Measurements from ENCODE around the gene TMEM45A.

The TMEM45A gene

GRCh38 chr3:100600181-100601042 lies 108.0 kb downstream of the TMEM45A start:
- Histone ChIP-seq H3K4me3 (ENCODE audit: insufficient read depth, low read length, poor library complexity, severe bottlenecking) (no peak overlapping the region), H2AFZ (ENCODE audit: low read depth, low read length, severe bottlenecking) (no peak overlapping the region), H3K9me3 (ENCODE audit: insufficient read depth, low read length) (no peaks in the 10 kb centered on the region), H3K4me2 (ENCODE audit: low read depth, low read length, poor library complexity, severe bottlenecking) (no peak overlapping the region), H3F3A (ENCODE audit: insufficient read depth) (no peaks in the 10 kb centered on the region), H3K9me2 (replicated peaks; ENCODE audit: insufficient read depth, low read length) (no peaks in the 10 kb centered on the region), H3K27me3 (ENCODE audit: low read length) (no peaks in the 10 kb centered on the region), H3K9ac (ENCODE audit: low read length) (no peak overlapping the region), H3K79me2 (ENCODE audit: insufficient read depth, low read length) (no peaks in the 10 kb centered on the region), H3K36me3 (ENCODE audit: low read length) (no peaks in the 10 kb centered on the region), H3K27ac (ENCODE audit: low read depth, low read length) (no peak overlapping the region), H4K20me1 (ENCODE audit: low read depth, low read length) (no peaks in the 10 kb centered on the region)
- TF ChIP-seq EZH2phosphoT487 (conservative IDR thresholded peaks at IDR 0.05; ENCODE audit: low read length) (no peak), CTCF (IDR thresholded peaks at IDR 0.05; ENCODE audit: insufficient read depth, low read length, poor library complexity, severe bottlenecking) (no peak)

GRCh38 chr3:100602506-100603444 lies 110.4 kb downstream of the TMEM45A start:
- H2AFZ ChIP-seq (ENCODE audit: low read depth, low read length, severe bottlenecking) = peak overlapping the region; percentile 68
- no peaks in the 10 kb centered on the region for H3K27me3 ChIP-seq (ENCODE audit: low read length)
- H3K4me3 ChIP-seq (ENCODE audit: insufficient read depth, low read length, poor library complexity, severe bottlenecking) = peak overlapping the region; percentile 17
- H4K20me1 ChIP-seq (ENCODE audit: low read depth, low read length) = no peaks in the 10 kb centered on the region
- H3K9me2 ChIP-seq (replicated peaks; ENCODE audit: insufficient read depth, low read length) = no peaks in the 10 kb centered on the region
- no peak overlapping the region for H3K27ac ChIP-seq (ENCODE audit: low read depth, low read length)
- no peaks in the 10 kb centered on the region for H3F3A ChIP-seq (ENCODE audit: insufficient read depth)
- no peaks in the 10 kb centered on the region for H3K9me3 ChIP-seq (ENCODE audit: insufficient read depth, low read length)
- no peak overlapping the region for H3K9ac ChIP-seq (ENCODE audit: low read length)
- TF ChIP-seq EZH2phosphoT487 (conservative IDR thresholded peaks at IDR 0.05; ENCODE audit: low read length) (no peak), CTCF (IDR thresholded peaks at IDR 0.05; ENCODE audit: insufficient read depth, low read length, poor library complexity, severe bottlenecking) (no peak)
- H3K4me2 ChIP-seq (ENCODE audit: low read depth, low read length, poor library complexity, severe bottlenecking) = peak overlapping the region; percentile 49
- H3K79me2 ChIP-seq (ENCODE audit: insufficient read depth, low read length) = no peaks in the 10 kb centered on the region
- H3K36me3 ChIP-seq (ENCODE audit: low read length) = no peaks in the 10 kb centered on the region

- TF ChIP-seq CTCF (IDR thresholded peaks at IDR 0.05; ENCODE audit: insufficient read depth, low read length, poor library complexity, severe bottlenecking) = no peak
- no peak for TF ChIP-seq EZH2phosphoT487 (conservative IDR thresholded peaks at IDR 0.05; ENCODE audit: low read length)
- Histone ChIP-seq H3K9ac (ENCODE audit: low read length) (no peak overlapping the region), H3F3A (ENCODE audit: insufficient read depth) (no peaks in the 10 kb centered on the region), H3K27ac (ENCODE audit: low read depth, low read length) (no peak overlapping the region), H3K9me2 (replicated peaks; ENCODE audit: insufficient read depth, low read length) (no peaks in the 10 kb centered on the region), H3K79me2 (ENCODE audit: insufficient read depth, low read length) (no peaks in the 10 kb centered on the region), H3K36me3 (ENCODE audit: low read length) (no peaks in the 10 kb centered on the region), H2AFZ (ENCODE audit: low read depth, low read length, severe bottlenecking) (peak overlapping the region; percentile 68), H3K4me2 (ENCODE audit: low read depth, low read length, poor library complexity, severe bottlenecking) (peak overlapping the region; percentile 49), H4K20me1 (ENCODE audit: low read depth, low read length) (no peaks in the 10 kb centered on the region), H3K9me3 (ENCODE audit: insufficient read depth, low read length) (no peaks in the 10 kb centered on the region), H3K4me3 (ENCODE audit: insufficient read depth, low read length, poor library complexity, severe bottlenecking) (peak overlapping the region; percentile 17), H3K27me3 (ENCODE audit: low read length) (no peaks in the 10 kb centered on the region)
Measured at GRCh38 chr3:100603469-100603868, 111.0 kb downstream of the TMEM45A start.

Measured in SU-DHL-6 (cell line).